MM.1S (cell line): ENCODE data around the gene BHLHA15.

Source experiments
- DNase-seq: peaks from one replicate; pipeline ENCODE4 v3.0.0-alpha.2; 2015
- H2AFZ ChIP-seq: fragments of 300-600 bp; sonication (generic); 2 replicates; pipeline ENCODE4 v1.6.0; 2016; ENCODE audit warnings: antibody characterized with exemption, low read length
- H3F3A ChIP-seq: fragments of 300-600 bp; sonication (generic); 2 replicates; pipeline ENCODE4 v1.6.1; 2016; ENCODE audit warnings: mild to moderate bottlenecking, antibody characterized with exemption, low read length, moderate library complexity, mixed read lengths; ENCODE audit not compliant: insufficient read depth
- H3K27ac ChIP-seq: fragments of 300-600 bp; sonication (generic); 2 replicates; pipeline ENCODE4 v1.5.1; 2016; ENCODE audit warnings: mild to moderate bottlenecking, low read length
- H3K27me3 ChIP-seq: fragments of 300-600 bp; sonication (generic); replicated peaks from 2 replicates; pipeline ENCODE4 v1.6.0; 2016; ENCODE audit warnings: low read length; ENCODE audit not compliant: insufficient read depth
- H3K36me3 ChIP-seq: fragments of 300-600 bp; sonication (generic); replicated peaks from 2 replicates; pipeline ENCODE4 v1.6.1; 2016; ENCODE audit warnings: mild to moderate bottlenecking, low read length, mixed read lengths; ENCODE audit not compliant: insufficient read depth
- H3K4me1 ChIP-seq: fragments of 300-600 bp; sonication (generic); 2 replicates; pipeline ENCODE4 v1.6.1; 2016; ENCODE audit warnings: low read length, mixed read lengths
- H3K4me2 ChIP-seq: fragments of 300-600 bp; sonication (generic); 2 replicates; pipeline ENCODE4 v1.6.0; 2016; ENCODE audit warnings: low read depth, low read length
- H3K4me3 ChIP-seq: fragments of 300-600 bp; sonication (generic); 2 replicates; pipeline ENCODE4 v1.5.1; 2016; ENCODE audit warnings: low read length, mixed read lengths
- H3K79me2 ChIP-seq: fragments of 300-600 bp; sonication (generic); 2 replicates; pipeline ENCODE4 v1.6.1; 2016; ENCODE audit warnings: mixed run types, low read length, mixed read lengths
- H3K9ac ChIP-seq: fragments of 300-600 bp; sonication (generic); 2 replicates; pipeline ENCODE4 v1.6.1; 2016; ENCODE audit warnings: low read length, mixed read lengths
- H3K9me2 ChIP-seq: fragments of 300-600 bp; sonication (generic); replicated peaks from 2 replicates; pipeline ENCODE4 v1.6.1; 2016; ENCODE audit warnings: mild to moderate bottlenecking, low read length, mixed read lengths; ENCODE audit not compliant: insufficient read depth
- H3K9me3 ChIP-seq: fragments of 300-600 bp; sonication (generic); replicated peaks from 2 replicates; pipeline ENCODE4 v1.6.1; 2016; ENCODE audit warnings: mild to moderate bottlenecking, low read length, mixed read lengths; ENCODE audit not compliant: insufficient read depth
- H4K20me1 ChIP-seq: fragments of 300-600 bp; sonication (generic); 2 replicates; pipeline ENCODE4 v1.6.1; 2016; ENCODE audit warnings: mild to moderate bottlenecking, low read length, moderate library complexity, mixed read lengths; ENCODE audit not compliant: insufficient read depth
- EZH2 ChIP-seq: fragments of 300-600 bp; sonication (generic); optimal IDR thresholded peaks from 2 replicates; pipeline ENCODE3; 2017; ENCODE audit warnings: low read depth, mild to moderate bottlenecking, antibody characterized with exemption, low read length, mixed read lengths
- EZH2phosphoT487 ChIP-seq: fragments of 300-600 bp; sonication (generic); IDR thresholded peaks from 2 replicates; pipeline ENCODE4 v1.6.1; 2018; ENCODE audit warnings: antibody characterized with exemption, low read length
- TF ChIP-seq, protein P1 (sequence below): fragments of 300-600 bp; sonication (generic); IDR thresholded peaks from 2 replicates; pipeline ENCODE4 v1.5.1; 2016; ENCODE audit warnings: antibody characterized with exemption, low read length, mixed read lengths

The BHLHA15 gene

GRCh38 chr7:98234429-98235147, 23.3 kb downstream of the BHLHA15 start:
- Histone ChIP-seq H3K9me3 (no peaks in the 10 kb centered on the region), H2AFZ (no peak overlapping the region), H3K9ac (no peak overlapping the region), H3K27me3 (no peaks in the 10 kb centered on the region), H3K79me2 (no peaks in the 10 kb centered on the region), H3K4me2 (no peak overlapping the region), H3K4me1 (no peaks in the 10 kb centered on the region), H4K20me1 (no peaks in the 10 kb centered on the region), H3K27ac (no peak overlapping the region), H3K36me3 (no peaks in the 10 kb centered on the region), H3K9me2 (no peaks in the 10 kb centered on the region), H3F3A (no peaks in the 10 kb centered on the region), H3K4me3 (no peak overlapping the region)
- TF ChIP-seq EZH2 (no peak), EZH2phosphoT487 (no peak)
- TF ChIP-seq, protein P1, sequence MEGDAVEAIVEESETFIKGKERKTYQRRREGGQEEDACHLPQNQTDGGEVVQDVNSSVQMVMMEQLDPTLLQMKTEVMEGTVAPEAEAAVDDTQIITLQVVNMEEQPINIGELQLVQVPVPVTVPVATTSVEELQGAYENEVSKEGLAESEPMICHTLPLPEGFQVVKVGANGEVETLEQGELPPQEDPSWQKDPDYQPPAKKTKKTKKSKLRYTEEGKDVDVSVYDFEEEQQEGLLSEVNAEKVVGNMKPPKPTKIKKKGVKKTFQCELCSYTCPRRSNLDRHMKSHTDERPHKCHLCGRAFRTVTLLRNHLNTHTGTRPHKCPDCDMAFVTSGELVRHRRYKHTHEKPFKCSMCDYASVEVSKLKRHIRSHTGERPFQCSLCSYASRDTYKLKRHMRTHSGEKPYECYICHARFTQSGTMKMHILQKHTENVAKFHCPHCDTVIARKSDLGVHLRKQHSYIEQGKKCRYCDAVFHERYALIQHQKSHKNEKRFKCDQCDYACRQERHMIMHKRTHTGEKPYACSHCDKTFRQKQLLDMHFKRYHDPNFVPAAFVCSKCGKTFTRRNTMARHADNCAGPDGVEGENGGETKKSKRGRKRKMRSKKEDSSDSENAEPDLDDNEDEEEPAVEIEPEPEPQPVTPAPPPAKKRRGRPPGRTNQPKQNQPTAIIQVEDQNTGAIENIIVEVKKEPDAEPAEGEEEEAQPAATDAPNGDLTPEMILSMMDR = no peak
- DNase-seq = no peak

DNA sequence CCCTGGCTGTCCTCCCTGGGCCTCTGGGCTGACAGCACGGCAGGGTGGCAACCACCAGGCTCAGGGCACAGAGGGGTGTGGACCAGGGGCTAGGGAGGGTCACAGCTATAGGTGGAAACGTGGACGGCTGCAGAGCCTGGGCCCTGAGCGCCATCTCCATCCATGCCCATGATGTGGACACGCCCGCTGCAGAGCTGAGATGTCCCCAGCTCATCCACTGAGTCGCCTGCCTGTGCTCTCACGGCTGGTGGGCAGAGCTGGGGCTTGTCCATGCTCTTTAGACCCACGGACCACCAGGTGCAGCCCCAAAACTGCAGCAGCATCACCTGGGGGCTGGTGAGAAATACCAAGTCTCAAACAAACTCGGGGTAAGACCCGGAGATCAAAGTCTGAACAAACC, 24.7 kb downstream of the BHLHA15 start:
- no peaks in the 10 kb centered on the region for H3K36me3 ChIP-seq
- H3K9me3 ChIP-seq = no peaks in the 10 kb centered on the region
- H3K4me3 ChIP-seq = no peak overlapping the region
- no peak overlapping the region for H3K9ac ChIP-seq
- H3K4me1 ChIP-seq = no peaks in the 10 kb centered on the region
- H3K79me2 ChIP-seq = no peaks in the 10 kb centered on the region
- TF ChIP-seq, protein P1 = no peak
- TF ChIP-seq EZH2phosphoT487 (no peak), EZH2 (no peak)
- no peaks in the 10 kb centered on the region for H3F3A ChIP-seq
- no peak overlapping the region for H2AFZ ChIP-seq
- no peak overlapping the region for H3K27ac ChIP-seq
- DNase-seq = no peak
- no peaks in the 10 kb centered on the region for H3K27me3 ChIP-seq
- H3K4me2 ChIP-seq = no peak overlapping the region
- H4K20me1 ChIP-seq = no peaks in the 10 kb centered on the region
- no peaks in the 10 kb centered on the region for H3K9me2 ChIP-seq

- no peak overlapping the region for H3K9ac ChIP-seq
- no peak overlapping the region for H3K4me3 ChIP-seq
- no peak for DNase-seq
These were observed 25.3 kb downstream of the BHLHA15 start for GRCh38 chr7:98236355-98237185.

More at GRCh38 chr7:98236355-98237185, 25.3 kb downstream of the BHLHA15 start:
- no peaks in the 10 kb centered on the region for H3K9me2 ChIP-seq
- H3K27ac ChIP-seq = no peak overlapping the region
- H3K36me3 ChIP-seq = no peaks in the 10 kb centered on the region
- H3F3A ChIP-seq = no peaks in the 10 kb centered on the region
- TF ChIP-seq EZH2 (no peak), EZH2phosphoT487 (no peak)
- TF ChIP-seq, protein P1 = no peak
- no peaks in the 10 kb centered on the region for H3K4me1 ChIP-seq
- no peaks in the 10 kb centered on the region for H3K27me3 ChIP-seq
- no peak overlapping the region for H3K4me2 ChIP-seq
- no peak overlapping the region for H2AFZ ChIP-seq
- H3K9me3 ChIP-seq = no peaks in the 10 kb centered on the region
- H4K20me1 ChIP-seq = no peaks in the 10 kb centered on the region
- no peaks in the 10 kb centered on the region for H3K79me2 ChIP-seq
